HG03095 (cell line): Measurements from ENCODE around the gene MIPEP.
"Not testable (repeated sequence)": the region's sequence is repeated elsewhere in the genome, so short reads cannot be mapped to it uniquely, and the experiment has no call there.

Experiments
- ATAC-seq: cut with Tn5 transposase; IDR thresholded peaks from one replicate; pipeline ENCODE4 v1.9.1; 2021; ENCODE audit warnings: moderate library complexity; ENCODE audit not compliant: unreplicated experiment

Gene MIPEP

GRCh38 chr13:23888658-23889614 is at the start of gene MIPEP:
Gene MIPEP (minus strand): TSS chr13:23889400. CDS start chr13:23889320, 80 bp downstream.
- peak; percentile 94 for ATAC-seq

- ATAC-seq, result no peak
Observed at GRCh38 chr13:23934520-23934919, 45.3 kb upstream of the MIPEP start.

- ATAC-seq, result no peak
Observed at GRCh38 chr13:23928985-23929384, 39.8 kb upstream of the MIPEP start.

GRCh38 chr13:23923031-23923430 is 33.8 kb upstream of the MIPEP start:
- ATAC-seq, result no peak

GRCh38 chr13:23922005-23922932 is 33.1 kb upstream of the MIPEP start:
- no peak for ATAC-seq

- ATAC-seq, result no peak
Observed at GRCh38 chr13:23921451-23921888, 32.3 kb upstream of the MIPEP start.

- ATAC-seq, result no peak
Observed at GRCh38 chr13:23919006-23919405, 29.8 kb upstream of the MIPEP start.

- no peak for ATAC-seq
Observed at GRCh38 chr13:23918208-23918607, 29.0 kb upstream of the MIPEP start.

GRCh38 chr13:23915308-23915707 is 26.1 kb upstream of the MIPEP start:
- ATAC-seq, result no peak

GRCh38 chr13:23912469-23912868 is 23.3 kb upstream of the MIPEP start:
- no peak for ATAC-seq

- ATAC-seq, result no peak
Observed at GRCh38 chr13:23909606-23910005, 20.4 kb upstream of the MIPEP start.

- ATAC-seq, result no peak
Observed at GRCh38 chr13:23905766-23906165, 16.6 kb upstream of the MIPEP start.

GRCh38 chr13:23903906-23904280 is 14.7 kb upstream of the MIPEP start:
- ATAC-seq, result no peak

- ATAC-seq, result no peak
Observed at GRCh38 chr13:23902975-23903905, 14.0 kb upstream of the MIPEP start.

GRCh38 chr13:23901365-23901764 is 12.2 kb upstream of the MIPEP start:
- no peak for ATAC-seq

- no peak for ATAC-seq
Observed at GRCh38 chr13:23899555-23899954, 10.4 kb upstream of the MIPEP start.

- no peak for ATAC-seq
Observed at GRCh38 chr13:23898101-23898500, 8.9 kb upstream of the MIPEP start.

- ATAC-seq, result not testable (repeated sequence)
Observed at GRCh38 chr13:23897452-23897919, 8.3 kb upstream of the MIPEP start, which contains the start of gene C1QTNF9B. Gene C1QTNF9B (minus strand): TSS chr13:23897502.

- ATAC-seq, result not testable (repeated sequence)
Observed at GRCh38 chr13:23894746-23895145, 5.5 kb upstream of the MIPEP start.

GRCh38 chr13:23893791-23894190 is 4.6 kb upstream of the MIPEP start:
- not testable (repeated sequence) for ATAC-seq
